ENCODE results near the gene HES7.
"Not testable (repeated sequence)": the region's sequence is repeated elsewhere in the genome, so short reads cannot be mapped to it uniquely, and the experiment has no call there.

The HES7 gene

GRCh38 chr17:8109661-8110455 is 14.0 kb downstream of the HES7 start:
- H3K27me3 ChIP-seq, result peaks cover 20 to 57% (median 42%) of the 10 kb centered on the region in 11 experiments
- no peak for TF ChIP-seq Cebpa-rat (IDR thresholded peaks at IDR 0.05)
- H3K9me3 ChIP-seq (replicated peaks in 1 of 11), result no peaks in the 10 kb centered on the region
- H3K36me3 ChIP-seq, result no peaks in the 10 kb centered on the region
- H3K4me2 ChIP-seq, result peak overlapping the region; percentile 52 to 82 (median 70)
- peaks cover 0 to 11% (median 0%) of the 10 kb centered on the region in 11 experiments; a peak in 1 of 22 replicates for H4K20me1 ChIP-seq
- H3K4me3 ChIP-seq, result peak overlapping the region in 3 of 10 experiments; percentile 20 to 31 (median 21); a peak in 2 of 20 replicates
- no peak overlapping the region for H3K27ac ChIP-seq
- peaks cover 7 to 26% (median 14%) of the 10 kb centered on the region in 10 experiments; a peak in 16 of 20 replicates for H3K4me1 ChIP-seq
- no peak overlapping the region for H3K9ac ChIP-seq

GRCh38 chr17:8108972-8109660 is 14.8 kb downstream of the HES7 start:
- no peak overlapping the region for H3K9ac ChIP-seq
- no peak overlapping the region for H3K4me3 ChIP-seq
- H3K36me3 ChIP-seq, result no peaks in the 10 kb centered on the region
- TF ChIP-seq Cebpa-rat (IDR thresholded peaks at IDR 0.05), result no peak
- no peaks in the 10 kb centered on the region for H3K9me3 ChIP-seq (replicated peaks in 1 of 11)
- peaks cover 8 to 29% (median 14%) of the 10 kb centered on the region in 10 experiments; a peak in 16 of 20 replicates for H3K4me1 ChIP-seq
- H3K27me3 ChIP-seq, result peaks cover 12 to 49% (median 34%) of the 10 kb centered on the region in 11 experiments
- peak overlapping the region in 3 of 11 experiments; percentile 20 to 44 (median 33); a peak in 4 of 22 replicates for H3K4me2 ChIP-seq
- H3K27ac ChIP-seq, result no peak overlapping the region
- peaks cover 0 to 11% (median 0%) of the 10 kb centered on the region in 11 experiments; a peak in 1 of 22 replicates for H4K20me1 ChIP-seq

GRCh38 chr17:8106980-8107379 is 16.9 kb downstream of the HES7 start:
- 0 out of 22 replicates have a peak, but pooled peaks cover 0 to 11% (median 0%) of the 10 kb centered on the region in 11 experiments for H4K20me1 ChIP-seq
- H3K27me3 ChIP-seq, result peaks cover 6 to 28% (median 18%) of the 10 kb centered on the region in 11 experiments; a peak in 18 of 22 replicates
- not testable (repeated sequence) for H3K4me3 ChIP-seq; H3K9me3 ChIP-seq (replicated peaks in 1 of 11); H3K27ac ChIP-seq; H3K36me3 ChIP-seq; H3K4me2 ChIP-seq; H3K9ac ChIP-seq
- H3K4me1 ChIP-seq, result peaks cover 8 to 29% (median 15%) of the 10 kb centered on the region in 10 experiments; a peak in 16 of 20 replicates

GRCh38 chr17:8105957-8106398 is 17.9 kb downstream of the HES7 start:
- Histone ChIP-seq H3K4me3 (no peak overlapping the region), H3K27me3 (peaks cover 6 to 19% (median 13%) of the 10 kb centered on the region in 11 experiments; a peak in 18 of 22 replicates), H3K4me2 (no peak overlapping the region), H3K4me1 (peaks cover 8 to 34% (median 21%) of the 10 kb centered on the region in 10 experiments; a peak in 18 of 20 replicates), H3K27ac (no peak overlapping the region), H3K36me3 (no peaks in the 10 kb centered on the region), H3K9me3 (replicated peaks in 1 of 11) (no peaks in the 10 kb centered on the region), H3K9ac (no peak overlapping the region), H4K20me1 (0 out of 22 replicates have a peak, but pooled peaks cover 0 to 11% (median 0%) of the 10 kb centered on the region in 11 experiments)
- no peak for TF ChIP-seq Cebpa-rat (IDR thresholded peaks at IDR 0.05)

GRCh38 chr17:8104911-8105310 is 19.0 kb downstream of the HES7 start:
- Histone ChIP-seq H3K9ac (no peak overlapping the region), H3K9me3 (replicated peaks in 1 of 11) (no peaks in the 10 kb centered on the region), H3K4me1 (peaks cover 2 to 28% (median 19%) of the 10 kb centered on the region in 10 experiments; a peak in 18 of 20 replicates), H3K27ac (no peak overlapping the region), H3K4me3 (no peak overlapping the region), H3K27me3 (peaks cover under 1 to 8% (median 2%) of the 10 kb centered on the region in 11 experiments; a peak in 18 of 22 replicates), H3K36me3 (no peaks in the 10 kb centered on the region), H3K4me2 (peak overlapping the region in 9 of 11 experiments; percentile 9 to 55 (median 28); a peak in 16 of 22 replicates), H4K20me1 (0 out of 22 replicates have a peak, but pooled peaks cover 0 to 11% (median 0%) of the 10 kb centered on the region in 11 experiments)
- TF ChIP-seq Cebpa-rat (IDR thresholded peaks at IDR 0.05), result no peak

- Histone ChIP-seq H4K20me1 (0 out of 22 replicates have a peak, but pooled peaks cover 0 to 4% (median 0%) of the 10 kb centered on the region in 11 experiments), H3K27me3 (no peaks in the 10 kb centered on the region), H3K36me3 (no peaks in the 10 kb centered on the region), H3K4me3 (no peak overlapping the region), H3K9ac (no peak overlapping the region), H3K4me1 (peaks cover 0 to 20% (median 15%) of the 10 kb centered on the region in 10 experiments; a peak in 17 of 20 replicates), H3K9me3 (replicated peaks in 1 of 11) (no peaks in the 10 kb centered on the region), H3K4me2 (0 out of 22 replicates have a peak overlapping the region, but pooled peaks of 1 of the 11 experiments have one; percentile 29), H3K27ac (no peak overlapping the region)
- TF ChIP-seq Cebpa-rat (IDR thresholded peaks at IDR 0.05), result no peak
Observed at GRCh38 chr17:8103549-8103948, 20.4 kb downstream of the HES7 start.

- Histone ChIP-seq H3K4me3 (no peak overlapping the region), H3K9ac (no peak overlapping the region), H3K27ac (no peak overlapping the region), H4K20me1 (no peaks in the 10 kb centered on the region), H3K9me3 (replicated peaks in 1 of 11) (no peaks in the 10 kb centered on the region), H3K4me1 (peaks cover 0 to 20% (median 13%) of the 10 kb centered on the region in 10 experiments; a peak in 15 of 20 replicates), H3K36me3 (no peaks in the 10 kb centered on the region), H3K4me2 (peak overlapping the region in 5 of 11 experiments; percentile 8 to 45 (median 32); a peak in 6 of 22 replicates), H3K27me3 (no peaks in the 10 kb centered on the region)
- TF ChIP-seq Cebpa-rat (IDR thresholded peaks at IDR 0.05), result no peak
Observed at GRCh38 chr17:8101721-8102120, 22.2 kb downstream of the HES7 start.

GRCh38 chr17:8100763-8101162 is 23.1 kb downstream of the HES7 start:
- Histone ChIP-seq H3K27me3 (no peaks in the 10 kb centered on the region), H3K4me2 (no peak overlapping the region), H3K9me3 (replicated peaks in 1 of 11) (no peaks in the 10 kb centered on the region), H4K20me1 (no peaks in the 10 kb centered on the region), H3K4me3 (no peak overlapping the region), H3K4me1 (peaks cover 0 to 20% (median 13%) of the 10 kb centered on the region in 10 experiments; a peak in 15 of 20 replicates), H3K27ac (no peak overlapping the region), H3K36me3 (no peaks in the 10 kb centered on the region), H3K9ac (0 out of 22 replicates have a peak overlapping the region, but pooled peaks of 1 of the 11 experiments have one; percentile 13)
- no peak for TF ChIP-seq Cebpa-rat (IDR thresholded peaks at IDR 0.05)

All from BLaER1 treated with 17β-estradiol and CSF1 and Interleukin-3, amounts not matched to agents 10 nM and 100 nM (cell line).